ENCODE data around the gene RNASE12.

GRCh38 chr14:20560961-20561360, 30.2 kb downstream of the RNASE12 start, which contains the start of gene RNASE9:
- no peak for TF ChIP-seq POLR2A (IDR thresholded peaks at IDR 0.05; ENCODE audit: low read depth, low read length)
- TF ChIP-seq TAF1 (IDR thresholded peaks at IDR 0.05; ENCODE audit: low read depth, low read length): no peak
- TF ChIP-seq POU2F2 (IDR thresholded peaks at IDR 0.05; ENCODE audit: low read depth, low read length): no peak
